ENCODE data around the gene NAPA.
A peak's percentile ranks its signal among the peaks of the same experiment; 100 is the strongest.

Gene NAPA

GRCh38 chr19:47518139-47518538 is 3.3 kb upstream of the NAPA start:
- peaks cover 3% of the 10 kb centered on the region for H3K36me3 ChIP-seq (ENCODE audit: control insufficient read depth, low read length)
- H3K79me2 ChIP-seq (ENCODE audit: control insufficient read depth, low read length): peaks cover 17% of the 10 kb centered on the region
- no peaks in the 10 kb centered on the region for H3K9me3 ChIP-seq (ENCODE audit: control insufficient read depth, insufficient read depth, low read length)
- no peaks in the 10 kb centered on the region for H3K27me3 ChIP-seq (ENCODE audit: control insufficient read depth, low read length)
- peak overlapping the region; percentile 50 for H3K4me2 ChIP-seq (ENCODE audit: low read length)
- H4K20me1 ChIP-seq (ENCODE audit: control insufficient read depth, insufficient read depth, low read depth, low read length): no peaks in the 10 kb centered on the region
- H3K27ac ChIP-seq (ENCODE audit: low read depth, low read length): peak overlapping the region; percentile 69
- peaks cover 9% of the 10 kb centered on the region; the same call in 1 of the 2 replicates for H3F3A ChIP-seq (ENCODE audit: control insufficient read depth, insufficient read depth)
- H3K9me2 ChIP-seq (replicated peaks; ENCODE audit: control insufficient read depth, low read length): no peaks in the 10 kb centered on the region
- no peak for TF ChIP-seq CTCF (IDR thresholded peaks at IDR 0.05; ENCODE audit: low read depth, low read length, poor library complexity, severe bottlenecking)
- TF ChIP-seq EZH2phosphoT487 (IDR thresholded peaks at IDR 0.05; ENCODE audit: borderline replicate concordance, low read length): no peak
- peak overlapping the region; percentile 19 for H3K4me3 ChIP-seq (ENCODE audit: low read length)
- H3K4me1 ChIP-seq (ENCODE audit: control insufficient read depth, low read length): peaks cover 74% of the 10 kb centered on the region

- peaks cover 9% of the 10 kb centered on the region; the same call in 1 of the 2 replicates for H3F3A ChIP-seq (ENCODE audit: control insufficient read depth, insufficient read depth)
- no peaks in the 10 kb centered on the region for H3K9me3 ChIP-seq (ENCODE audit: control insufficient read depth, insufficient read depth, low read length)
- H3K4me2 ChIP-seq (ENCODE audit: low read length): peak overlapping the region; percentile 88
- H3K27ac ChIP-seq (ENCODE audit: low read depth, low read length): peak overlapping the region; percentile 30
- peaks cover 10% of the 10 kb centered on the region for H3K36me3 ChIP-seq (ENCODE audit: control insufficient read depth, low read length)
- TF ChIP-seq EZH2phosphoT487 (IDR thresholded peaks at IDR 0.05; ENCODE audit: borderline replicate concordance, low read length) (no peak), CTCF (IDR thresholded peaks at IDR 0.05; ENCODE audit: low read depth, low read length, poor library complexity, severe bottlenecking) (no peak)
- peaks cover 60% of the 10 kb centered on the region for H3K4me1 ChIP-seq (ENCODE audit: control insufficient read depth, low read length)
- H3K4me3 ChIP-seq (ENCODE audit: low read length): peak overlapping the region; percentile 89
- no peaks in the 10 kb centered on the region for H3K27me3 ChIP-seq (ENCODE audit: control insufficient read depth, low read length)
- H3K9me2 ChIP-seq (replicated peaks; ENCODE audit: control insufficient read depth, low read length): no peaks in the 10 kb centered on the region
- peaks cover 4% of the 10 kb centered on the region for H4K20me1 ChIP-seq (ENCODE audit: control insufficient read depth, insufficient read depth, low read depth, low read length)
- H3K79me2 ChIP-seq (ENCODE audit: control insufficient read depth, low read length): peaks cover 56% of the 10 kb centered on the region
Measured at GRCh38 chr19:47514151-47514868, 553 bp downstream of the NAPA start.

- H3K9me3 ChIP-seq (ENCODE audit: control insufficient read depth, insufficient read depth, low read length): no peaks in the 10 kb centered on the region
- H3K36me3 ChIP-seq (ENCODE audit: control insufficient read depth, low read length): peaks cover 10% of the 10 kb centered on the region
- no peaks in the 10 kb centered on the region for H3K9me2 ChIP-seq (replicated peaks; ENCODE audit: control insufficient read depth, low read length)
- TF ChIP-seq EZH2phosphoT487 (IDR thresholded peaks at IDR 0.05; ENCODE audit: borderline replicate concordance, low read length) (no peak), CTCF (IDR thresholded peaks at IDR 0.05; ENCODE audit: low read depth, low read length, poor library complexity, severe bottlenecking) (no peak)
- H3K27ac ChIP-seq (ENCODE audit: low read depth, low read length): no peak overlapping the region
- peak overlapping the region; percentile 89 for H3K4me3 ChIP-seq (ENCODE audit: low read length)
- H3K4me2 ChIP-seq (ENCODE audit: low read length): peak overlapping the region; percentile 88
- no peaks in the 10 kb centered on the region for H3K27me3 ChIP-seq (ENCODE audit: control insufficient read depth, low read length)
- H3K79me2 ChIP-seq (ENCODE audit: control insufficient read depth, low read length): peaks cover 68% of the 10 kb centered on the region
- H3K4me1 ChIP-seq (ENCODE audit: control insufficient read depth, low read length): peaks cover 46% of the 10 kb centered on the region
- peaks cover 5% of the 10 kb centered on the region; the same call in 1 of the 2 replicates for H3F3A ChIP-seq (ENCODE audit: control insufficient read depth, insufficient read depth)
- H4K20me1 ChIP-seq (ENCODE audit: control insufficient read depth, insufficient read depth, low read depth, low read length): peaks cover 4% of the 10 kb centered on the region
Measured at GRCh38 chr19:47512948-47513319, 1.9 kb downstream of the NAPA start.

All from DOHH2 (cell line).